ENCODE results near the gene UAP1. TPM values are rescaled to one million over a fixed set of nuclear protein-coding genes. Genes with fewer than 3 reads are reported as not detected.

Gene UAP1
- total RNA-seq, 1 donor from 2014 or later, result 26.5 TPM

DNA sequence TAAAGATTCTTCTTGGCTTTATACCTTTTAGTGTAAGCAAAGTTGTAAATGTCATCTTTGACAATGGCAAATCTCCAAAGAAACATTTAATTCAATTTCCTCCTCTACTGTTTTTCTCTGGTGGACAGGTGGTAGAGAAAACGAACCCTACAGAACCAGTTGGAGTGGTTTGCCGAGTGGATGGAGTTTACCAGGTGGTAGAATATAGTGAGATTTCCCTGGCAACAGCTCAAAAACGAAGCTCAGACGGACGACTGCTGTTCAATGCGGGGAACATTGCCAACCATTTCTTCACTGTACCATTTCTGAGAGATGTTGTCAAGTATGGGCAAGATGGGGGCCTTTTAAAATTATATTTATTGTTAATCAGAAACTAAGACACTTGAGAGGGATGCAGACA lies 25.8 kb downstream of the UAP1 start:
- Histone ChIP-seq H3K9me3 (replicated peaks) (no peaks in the 10 kb centered on the region), H3K4me3 (no peak overlapping the region), H3K4me1 (no peaks in the 10 kb centered on the region), H3K27me3 (ENCODE audit: low read depth) (no peaks in the 10 kb centered on the region), H3K36me3 (peaks cover 75% of the 10 kb centered on the region), H3K27ac (replicated peaks) (no peak overlapping the region)
- DNase-seq, result no peak
- intact Hi-C loops (cut with micrococcal nuclease), result no loop called here
- TF ChIP-seq, protein P1, sequence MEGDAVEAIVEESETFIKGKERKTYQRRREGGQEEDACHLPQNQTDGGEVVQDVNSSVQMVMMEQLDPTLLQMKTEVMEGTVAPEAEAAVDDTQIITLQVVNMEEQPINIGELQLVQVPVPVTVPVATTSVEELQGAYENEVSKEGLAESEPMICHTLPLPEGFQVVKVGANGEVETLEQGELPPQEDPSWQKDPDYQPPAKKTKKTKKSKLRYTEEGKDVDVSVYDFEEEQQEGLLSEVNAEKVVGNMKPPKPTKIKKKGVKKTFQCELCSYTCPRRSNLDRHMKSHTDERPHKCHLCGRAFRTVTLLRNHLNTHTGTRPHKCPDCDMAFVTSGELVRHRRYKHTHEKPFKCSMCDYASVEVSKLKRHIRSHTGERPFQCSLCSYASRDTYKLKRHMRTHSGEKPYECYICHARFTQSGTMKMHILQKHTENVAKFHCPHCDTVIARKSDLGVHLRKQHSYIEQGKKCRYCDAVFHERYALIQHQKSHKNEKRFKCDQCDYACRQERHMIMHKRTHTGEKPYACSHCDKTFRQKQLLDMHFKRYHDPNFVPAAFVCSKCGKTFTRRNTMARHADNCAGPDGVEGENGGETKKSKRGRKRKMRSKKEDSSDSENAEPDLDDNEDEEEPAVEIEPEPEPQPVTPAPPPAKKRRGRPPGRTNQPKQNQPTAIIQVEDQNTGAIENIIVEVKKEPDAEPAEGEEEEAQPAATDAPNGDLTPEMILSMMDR (IDR thresholded peaks at IDR 0.05; ENCODE audit: borderline replicate concordance), result no peak

DNA sequence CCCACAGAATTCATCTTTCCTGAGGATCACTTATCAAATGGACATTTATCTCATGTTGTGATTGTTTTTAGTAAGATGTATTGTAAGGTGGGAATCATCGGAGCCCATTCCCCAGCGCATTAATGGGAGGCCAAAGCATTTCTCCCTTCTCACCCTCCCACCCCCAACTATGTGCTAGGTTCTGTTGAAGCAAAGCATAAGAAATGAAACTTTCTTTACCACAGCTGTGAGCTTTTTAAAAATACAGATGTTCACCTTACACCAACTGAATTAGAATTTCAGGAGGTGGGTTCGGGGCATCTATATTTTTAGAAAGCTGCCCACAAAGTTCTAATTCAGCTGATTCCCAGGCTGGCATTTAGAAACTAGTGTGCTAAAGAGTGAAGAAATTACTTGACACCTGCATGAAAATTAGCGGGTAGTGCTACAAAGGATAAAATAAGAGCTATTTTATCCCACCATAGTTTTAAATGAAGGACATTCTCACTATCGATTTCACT lies 26.3 kb downstream of the UAP1 start:
- intact Hi-C loops (cut with micrococcal nuclease), result no loop called here
- TF ChIP-seq, protein P1 (IDR thresholded peaks at IDR 0.05; ENCODE audit: borderline replicate concordance), result no peak
- H3K4me3 ChIP-seq, result no peak overlapping the region
- no peak for DNase-seq
- peaks cover 78% of the 10 kb centered on the region for H3K36me3 ChIP-seq
- H3K27me3 ChIP-seq (ENCODE audit: low read depth), result no peaks in the 10 kb centered on the region
- no peaks in the 10 kb centered on the region for H3K9me3 ChIP-seq (replicated peaks)
- H3K27ac ChIP-seq (replicated peaks), result no peak overlapping the region
- no peaks in the 10 kb centered on the region for H3K4me1 ChIP-seq

DNA sequence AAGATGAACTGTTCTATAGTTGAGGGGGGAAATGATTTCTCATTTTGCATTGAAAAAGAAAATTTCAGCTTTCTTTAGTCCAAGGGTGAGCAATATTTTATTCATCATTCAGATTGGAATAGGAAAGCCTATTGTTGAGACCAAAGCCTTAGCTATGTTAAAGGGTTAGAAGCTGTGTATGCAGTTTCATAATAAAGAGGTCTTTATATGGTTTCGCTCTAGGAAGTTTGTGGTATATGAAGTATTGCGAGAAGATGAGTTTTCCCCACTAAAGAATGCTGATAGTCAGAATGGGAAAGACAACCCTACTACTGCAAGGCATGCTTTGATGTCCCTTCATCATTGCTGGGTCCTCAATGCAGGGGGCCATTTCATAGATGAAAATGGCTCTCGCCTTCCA lies 28.6 kb downstream of the UAP1 start:
- TF ChIP-seq, protein P1 (IDR thresholded peaks at IDR 0.05; ENCODE audit: borderline replicate concordance), result no peak
- intact Hi-C loops (cut with micrococcal nuclease), result no loop called here
- H3K36me3 ChIP-seq, result peaks cover 90% of the 10 kb centered on the region
- H3K9me3 ChIP-seq (replicated peaks), result no peaks in the 10 kb centered on the region
- no peaks in the 10 kb centered on the region for H3K4me1 ChIP-seq
- no peak overlapping the region for H3K27ac ChIP-seq (replicated peaks)
- no peaks in the 10 kb centered on the region for H3K27me3 ChIP-seq (ENCODE audit: low read depth)
- DNase-seq, result no peak
- H3K4me3 ChIP-seq, result no peak overlapping the region

DNA sequence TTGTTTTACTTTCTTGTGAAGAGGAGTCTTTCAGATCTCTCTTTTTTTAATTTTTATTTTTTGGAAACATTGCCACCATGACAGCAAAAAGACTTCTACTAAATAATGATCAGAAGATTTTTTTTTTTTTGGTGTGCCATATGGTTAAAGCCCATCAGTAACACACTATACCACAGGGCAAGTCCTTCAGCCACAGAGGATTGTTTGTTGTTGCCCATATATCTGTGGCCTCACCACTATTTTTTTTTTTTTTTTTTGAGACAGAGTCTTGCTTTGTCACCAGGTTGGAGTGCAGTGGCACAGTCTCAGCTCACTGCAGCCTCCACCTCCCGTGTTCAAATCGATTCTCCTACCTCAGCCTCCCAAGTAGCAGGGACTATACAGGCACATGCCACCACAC lies 29.2 kb downstream of the UAP1 start:
- intact Hi-C loops (cut with micrococcal nuclease), result no loop called here
- TF ChIP-seq, protein P1 (IDR thresholded peaks at IDR 0.05; ENCODE audit: borderline replicate concordance), result no peak
- Histone ChIP-seq H3K4me1 (no peaks in the 10 kb centered on the region), H3K27ac (replicated peaks) (no peak overlapping the region), H3K9me3 (replicated peaks) (no peaks in the 10 kb centered on the region), H3K4me3 (no peak overlapping the region), H3K36me3 (peaks cover 90% of the 10 kb centered on the region), H3K27me3 (ENCODE audit: low read depth) (no peaks in the 10 kb centered on the region)
- DNase-seq, result no peak

DNA sequence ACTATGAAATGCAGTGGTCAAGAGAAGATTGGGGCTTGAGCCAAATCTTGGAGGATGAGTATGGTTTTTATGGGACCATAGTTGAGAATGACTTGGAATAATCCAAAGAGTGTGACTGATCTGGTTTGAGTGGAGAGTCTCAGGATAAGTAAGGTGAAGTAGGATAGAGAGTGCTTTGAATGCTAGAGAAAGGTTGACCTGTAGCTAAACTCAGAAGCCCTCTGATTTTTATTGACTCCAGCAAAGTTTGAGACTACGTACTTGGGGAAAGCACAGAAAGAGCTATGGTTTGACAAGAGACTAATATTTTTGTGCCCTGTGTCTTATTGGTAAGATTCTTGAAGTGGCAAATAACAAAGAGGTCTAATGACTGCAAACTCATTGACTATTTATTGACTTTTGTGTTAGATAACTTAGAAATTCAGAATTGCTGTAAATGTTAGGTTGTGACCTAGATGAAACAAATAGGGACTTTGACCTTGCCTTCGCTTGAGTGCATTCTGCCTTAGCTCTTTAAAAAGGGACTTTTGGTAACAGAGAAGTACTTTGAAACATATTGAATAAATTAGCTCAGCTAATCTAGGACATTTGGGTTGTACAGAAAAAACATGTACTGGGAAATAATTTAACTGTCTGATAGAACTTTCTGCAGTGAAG lies 35.1 kb downstream of the UAP1 start:
- Histone ChIP-seq H3K27ac (replicated peaks) (no peak overlapping the region), H3K9me3 (replicated peaks) (no peaks in the 10 kb centered on the region), H3K27me3 (ENCODE audit: low read depth) (no peaks in the 10 kb centered on the region), H3K4me1 (no peaks in the 10 kb centered on the region), H3K4me3 (no peak overlapping the region), H3K36me3 (peaks cover 97% of the 10 kb centered on the region)
- TF ChIP-seq, protein P1 (IDR thresholded peaks at IDR 0.05; ENCODE audit: borderline replicate concordance), result no peak
- intact Hi-C loops (cut with micrococcal nuclease), result no loop called here
- DNase-seq, result no peak

Measured in left ventricle myocardium inferior (tissue), 1 donor.